Measurements from ENCODE around the gene SDK2.

DNA sequence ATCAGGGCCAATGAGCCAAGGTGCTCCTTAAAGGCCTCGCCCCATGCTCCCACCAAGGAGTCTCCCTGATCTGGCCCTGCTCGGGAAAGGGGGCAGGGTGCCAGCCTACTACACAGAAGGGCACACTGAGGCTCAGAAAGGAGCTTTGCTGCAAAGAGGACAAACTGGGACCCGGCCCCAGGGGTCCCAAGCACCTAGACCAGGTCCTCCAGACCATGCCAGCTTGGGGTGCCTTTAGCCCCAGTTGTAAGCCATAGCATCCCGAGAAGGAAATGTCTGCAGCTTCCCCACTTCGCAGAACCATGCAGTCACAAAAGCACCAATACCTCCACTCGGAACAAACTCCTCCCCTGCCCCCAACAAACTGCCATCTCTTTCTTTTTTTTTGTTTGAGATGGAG is 257.7 kb downstream of the SDK2 start:
- TF ChIP-seq FOXP2 (optimal IDR thresholded peaks at IDR 0.05; ENCODE audit: borderline replicate concordance, extremely low read depth, extremely low read length, insufficient read depth) (no peak), POLR2AphosphoS5 (IDR thresholded peaks at IDR 0.05; ENCODE audit: low read depth, low read length) (no peak), REST (IDR thresholded peaks at IDR 0.05; ENCODE audit: insufficient read depth in 1 of 2, low read depth in 2 of 2, low read length in 2 of 2) (no peak), TAF1 (IDR thresholded peaks at IDR 0.05; ENCODE audit: borderline replicate concordance, insufficient read depth, low read length) (no peak), SIN3A (IDR thresholded peaks at IDR 0.05; ENCODE audit: borderline replicate concordance, insufficient read depth, low read length) (no peak)
